Measurements from ENCODE around the gene KCNQ4.

DNA sequence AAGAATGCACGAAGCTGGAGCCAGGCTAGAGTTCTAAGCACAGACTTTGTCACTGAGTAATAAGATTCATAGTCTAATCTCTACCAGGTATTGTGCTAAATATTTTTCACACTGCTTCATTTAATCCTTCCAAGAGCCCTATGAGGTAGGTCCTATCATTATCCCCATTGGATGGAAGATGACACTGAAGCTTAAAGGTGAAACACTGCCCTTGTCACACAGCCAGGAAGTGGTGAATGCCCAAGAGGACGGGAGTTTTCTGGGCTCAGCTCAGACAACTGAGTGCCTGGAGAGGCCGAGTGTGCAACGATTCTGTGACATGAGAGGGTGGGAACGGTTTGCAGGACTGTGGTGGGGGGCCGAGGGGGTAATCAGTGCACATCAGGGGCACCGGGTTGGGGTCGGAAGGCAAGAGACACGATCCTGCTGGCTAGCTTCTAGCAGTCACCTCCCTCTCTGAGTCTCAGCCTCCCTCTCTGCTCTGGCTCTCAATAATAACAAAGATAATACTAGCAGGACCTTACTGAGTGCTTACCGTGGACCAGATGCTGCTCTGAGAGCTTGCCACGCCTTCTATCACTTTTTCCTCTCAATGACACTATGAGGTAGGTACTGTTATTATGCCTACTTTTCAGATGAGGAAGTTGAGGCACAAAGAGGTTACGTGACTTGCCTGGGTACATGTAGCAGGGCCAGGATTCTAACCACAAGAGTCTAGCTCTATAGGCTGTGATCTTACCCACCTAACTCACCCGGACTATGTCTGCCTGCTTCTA is 12.4 kb downstream of the KCNQ4 start:
- TF ChIP-seq CTCF (IDR thresholded peaks at IDR 0.05; ENCODE audit: low read length) (no peak), EZH2 (IDR thresholded peaks at IDR 0.05; ENCODE audit: borderline replicate concordance, low read length) (no peak)
